Amygdala (tissue), 56 donors: ENCODE data around the gene EFNA5.

Experiments used
- DNase-seq, 56 donors: peaks; one replicate each; lab custom pipeline; 2025; lab: John Stamatoyannopoulos, UW

The EFNA5 gene

DNA sequence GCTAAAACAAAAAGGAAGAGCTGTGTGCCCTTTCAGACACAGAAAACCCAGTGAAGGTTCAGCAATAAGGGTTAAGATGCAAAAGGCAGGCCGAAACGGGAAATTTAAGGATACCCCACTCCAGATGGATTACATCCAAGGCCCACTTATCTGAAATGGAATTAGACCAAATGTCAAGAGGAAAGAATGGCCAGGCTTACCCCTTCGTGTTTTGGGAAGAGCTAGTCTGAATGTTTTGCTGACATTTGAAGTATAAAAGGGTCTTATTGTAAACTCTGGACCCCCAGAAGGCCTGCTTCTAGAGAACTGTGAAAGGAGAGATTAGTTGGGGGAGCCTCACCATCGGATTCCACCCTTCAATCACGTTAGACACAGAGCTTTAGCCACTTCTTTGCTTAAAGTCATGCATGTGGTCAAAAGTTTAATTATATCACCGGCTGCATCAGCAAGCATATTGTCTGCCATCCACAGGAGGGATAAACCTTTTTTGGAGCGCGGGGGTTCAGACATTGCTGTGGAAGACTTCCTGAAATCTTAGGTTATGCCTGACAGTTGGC, 93.3 kb downstream of the EFNA5 start:
- DNase-seq, result no peak

DNA sequence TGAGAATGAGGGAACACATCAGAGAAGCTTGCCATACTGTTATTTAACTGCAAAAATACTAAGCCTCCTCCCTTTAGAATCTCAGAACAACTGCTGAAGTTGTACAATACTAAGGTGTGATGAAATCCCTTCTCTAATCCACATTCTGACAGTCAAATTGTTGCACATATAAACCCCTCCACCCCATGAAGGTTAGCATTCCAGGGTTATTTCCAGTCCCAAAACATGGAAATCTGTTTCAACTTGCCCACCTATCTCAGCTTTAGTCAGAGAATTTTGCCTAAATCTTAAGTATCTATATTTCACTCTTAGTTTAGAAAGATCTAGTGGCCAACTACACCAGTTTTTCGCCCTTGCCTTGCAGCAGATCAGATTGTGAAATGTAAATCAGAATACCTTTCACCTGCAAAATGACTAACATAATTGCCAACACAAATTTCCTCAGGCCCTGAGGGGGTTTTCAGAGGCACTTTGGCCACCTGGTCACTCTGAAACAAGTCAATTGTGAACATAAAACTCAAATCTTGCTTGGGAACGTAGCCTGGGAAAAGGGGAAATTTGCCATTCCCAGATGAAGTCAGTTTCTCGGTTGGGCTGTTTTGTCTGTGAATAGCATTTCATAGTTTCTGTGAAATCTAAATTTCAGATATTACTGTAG, 93.9 kb downstream of the EFNA5 start:
- DNase-seq, result no peak

DNA sequence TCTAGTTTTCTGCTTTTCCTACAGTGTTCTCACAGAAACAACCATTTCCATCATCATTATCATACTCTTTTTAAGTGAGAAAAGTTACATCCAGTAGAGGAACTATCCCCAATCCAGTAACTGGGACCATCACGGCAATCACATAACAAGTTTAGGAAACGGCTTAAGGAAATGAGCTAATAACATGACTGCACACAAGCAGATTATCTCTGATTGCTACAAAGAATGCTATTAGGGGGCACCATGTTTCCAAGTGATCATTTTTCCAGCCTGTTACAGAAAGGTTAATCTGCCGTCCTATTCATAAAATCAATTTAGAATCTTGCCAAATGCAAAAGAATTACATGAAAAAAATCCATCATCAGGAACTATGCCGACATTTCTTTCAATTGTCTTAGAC, 94.6 kb downstream of the EFNA5 start:
- no peak for DNase-seq

DNA sequence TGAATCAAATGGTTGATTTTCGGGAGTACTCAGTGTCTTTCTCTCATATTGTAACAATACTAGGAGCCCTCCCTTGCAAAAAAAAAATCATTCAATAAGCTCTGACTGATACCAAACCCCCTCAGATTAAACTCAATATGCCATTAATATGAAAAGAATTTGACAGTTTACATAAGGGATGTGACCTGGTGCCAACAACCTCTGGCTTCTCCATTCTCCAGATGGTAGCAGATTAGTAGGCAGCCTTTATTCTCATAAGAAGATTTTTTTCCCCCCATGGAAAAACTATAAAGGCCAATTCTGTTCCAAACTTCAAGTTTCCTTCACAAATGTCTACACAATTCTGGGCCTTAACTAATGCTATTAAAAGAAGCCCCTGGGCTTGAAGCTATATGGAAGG, 96.5 kb downstream of the EFNA5 start:
- no peak for DNase-seq

DNA sequence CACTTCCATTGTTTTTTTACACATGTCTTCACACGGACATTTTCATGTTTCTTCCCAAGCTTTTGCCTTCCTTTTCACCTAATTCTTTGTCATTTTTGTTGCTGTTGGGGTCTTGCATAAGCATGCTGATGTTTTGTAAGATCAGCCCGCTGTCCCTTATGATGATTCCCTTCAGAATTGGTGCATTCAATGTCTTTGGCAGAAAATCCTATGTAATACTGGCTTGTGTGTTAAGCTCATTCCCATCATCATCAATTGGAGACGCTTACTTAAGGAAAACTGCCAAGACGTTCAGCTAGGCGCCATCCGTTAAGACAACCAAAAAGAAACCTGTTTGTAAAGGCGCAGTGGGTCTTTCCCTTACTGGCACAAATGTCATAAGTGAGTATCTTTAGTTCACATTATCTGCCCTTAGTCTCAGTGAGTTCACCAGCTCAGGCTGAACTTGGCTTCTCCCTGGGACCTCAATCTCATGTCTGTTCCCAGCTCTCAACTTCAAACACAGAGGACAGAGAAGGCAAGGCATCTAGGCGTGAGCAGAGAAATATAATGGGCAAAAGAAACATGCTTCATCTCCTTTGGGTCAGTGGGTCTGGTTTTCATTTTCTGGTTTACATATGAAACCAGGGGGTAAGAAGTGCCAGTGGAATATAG, 97.9 kb downstream of the EFNA5 start:
- DNase-seq, result no peak

DNA sequence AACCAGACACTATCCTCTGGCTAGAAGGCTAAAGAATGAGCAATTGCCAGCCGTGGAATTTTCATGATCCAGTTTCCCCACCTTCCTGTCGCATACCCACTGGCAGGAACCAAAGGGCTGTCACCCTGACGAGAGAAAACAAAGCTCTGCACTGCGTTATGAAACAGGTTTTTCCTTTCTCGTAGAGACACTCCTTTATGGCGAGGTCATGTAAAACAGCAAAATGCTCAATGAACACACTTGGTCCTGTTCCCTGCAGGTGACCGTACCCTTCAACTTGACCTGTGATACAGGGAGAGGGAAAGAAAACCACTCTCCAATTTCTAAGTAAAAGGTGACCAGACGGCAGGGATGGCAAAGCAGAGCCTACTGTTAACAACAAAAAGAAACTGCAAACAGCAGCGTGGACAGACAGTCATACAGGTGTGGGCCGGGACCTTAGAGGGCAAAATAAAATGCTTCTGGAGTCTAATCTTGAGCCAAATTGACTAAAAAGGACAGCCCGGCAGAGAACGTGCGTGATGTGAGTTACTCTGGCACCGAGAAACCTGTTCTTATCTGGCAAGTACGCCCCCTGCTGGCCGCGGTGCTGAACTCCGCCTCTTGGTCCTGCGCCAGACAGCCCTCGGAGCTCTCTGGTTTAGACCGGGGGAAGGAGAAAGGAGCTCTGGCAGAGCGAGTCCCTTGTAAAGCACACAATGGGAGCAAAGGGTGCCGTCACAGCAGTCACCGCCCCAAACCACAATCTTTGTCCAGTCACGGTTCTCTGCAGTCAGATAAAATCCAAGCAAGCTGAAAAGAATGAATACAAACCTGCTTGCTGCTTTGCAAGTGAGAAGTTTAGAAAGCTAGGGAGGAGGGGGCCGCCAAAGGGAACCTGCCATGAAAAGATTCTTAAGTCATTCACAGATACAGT, 98.9 kb downstream of the EFNA5 start:
- peak; percentile 19 to 93 (median 77) for DNase-seq

DNA sequence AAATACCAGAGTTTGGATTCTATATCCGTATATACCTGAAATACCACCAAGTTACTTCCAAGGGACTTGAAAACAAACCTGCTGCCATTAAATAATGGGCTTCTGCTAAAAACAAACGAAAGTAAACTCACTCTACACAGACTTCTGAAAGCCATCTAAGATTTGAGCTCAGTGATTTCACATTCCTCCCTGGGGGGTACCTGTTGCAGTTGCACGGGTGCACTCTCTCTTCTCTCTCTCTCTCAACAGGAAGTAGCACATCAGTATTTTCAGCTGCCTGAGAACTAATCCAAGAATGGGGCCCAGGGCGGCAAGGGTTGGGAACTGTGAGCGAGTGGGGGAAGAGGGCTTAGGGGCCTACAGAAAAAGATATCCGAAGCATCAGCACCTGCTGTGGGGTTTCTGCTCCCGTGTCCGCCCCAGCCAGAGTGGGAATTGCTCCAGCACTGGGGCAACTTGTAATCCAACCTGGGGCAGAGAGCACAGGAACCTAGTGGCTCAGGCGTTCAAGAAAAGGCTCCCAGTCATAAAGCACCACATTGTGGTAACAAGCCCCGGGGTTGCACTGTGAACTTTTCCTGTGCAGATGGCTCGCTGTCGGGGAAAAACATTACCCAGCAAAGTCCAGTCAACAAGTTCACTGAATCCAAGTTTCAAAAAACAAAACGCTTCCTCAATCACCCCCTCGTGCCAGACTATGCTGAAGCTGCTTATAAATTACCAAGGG, 99.8 kb downstream of the EFNA5 start:
- DNase-seq, result no peak

DNA sequence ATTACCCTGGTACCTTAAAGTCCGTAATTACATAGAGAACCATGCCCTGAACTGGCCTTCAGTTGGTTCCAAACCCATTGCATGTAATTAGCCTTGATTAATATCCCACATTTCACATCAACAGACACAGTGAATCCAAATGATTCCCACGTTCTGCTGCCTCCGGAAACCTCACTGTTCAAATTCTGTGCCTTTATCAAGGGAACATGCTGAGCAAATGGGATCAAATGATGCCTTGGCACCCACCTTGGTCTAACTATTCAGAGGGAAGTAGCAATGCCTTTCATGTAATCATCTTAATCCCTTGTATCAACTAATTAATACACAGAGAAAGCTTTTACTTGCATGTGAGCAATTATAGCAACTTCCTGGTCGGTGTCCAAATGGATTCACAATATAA, 100.6 kb downstream of the EFNA5 start:
- DNase-seq, result no peak

DNA sequence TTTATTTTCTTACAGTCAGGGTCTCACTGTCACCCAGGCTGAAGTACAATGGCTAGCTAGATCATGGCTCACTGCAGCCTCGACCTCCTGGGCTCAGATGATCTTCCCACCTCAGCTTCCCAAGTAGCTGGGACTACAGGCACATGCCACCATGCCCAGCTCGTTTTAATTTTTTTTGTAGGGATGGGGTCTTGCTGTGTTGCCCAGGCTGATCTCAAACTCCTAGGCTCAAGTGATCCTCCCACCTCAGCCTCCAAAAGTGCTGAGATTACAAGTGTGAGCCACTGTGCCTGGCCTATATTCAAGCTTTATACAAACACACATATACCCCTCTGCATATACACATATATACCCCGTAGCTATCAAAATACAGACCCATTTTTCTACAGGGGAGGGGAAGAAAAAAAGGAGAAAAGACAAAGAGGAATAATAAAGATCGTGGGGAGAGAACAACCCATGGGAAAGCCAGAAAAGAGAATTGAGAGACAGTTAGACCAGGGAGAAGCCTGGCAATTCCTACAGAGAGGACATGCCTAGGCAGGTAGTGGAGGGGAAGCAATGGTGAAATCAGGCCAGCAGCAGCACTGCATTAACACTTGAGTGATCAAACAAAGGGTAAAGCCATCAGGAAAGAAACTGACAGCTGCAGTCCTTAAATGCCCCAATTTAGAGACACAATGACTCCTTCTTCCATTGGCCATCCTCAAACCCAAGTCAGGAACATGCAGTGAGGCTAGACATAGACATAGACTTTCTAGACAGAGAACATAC, 102.7 kb downstream of the EFNA5 start:
- no peak for DNase-seq

DNA sequence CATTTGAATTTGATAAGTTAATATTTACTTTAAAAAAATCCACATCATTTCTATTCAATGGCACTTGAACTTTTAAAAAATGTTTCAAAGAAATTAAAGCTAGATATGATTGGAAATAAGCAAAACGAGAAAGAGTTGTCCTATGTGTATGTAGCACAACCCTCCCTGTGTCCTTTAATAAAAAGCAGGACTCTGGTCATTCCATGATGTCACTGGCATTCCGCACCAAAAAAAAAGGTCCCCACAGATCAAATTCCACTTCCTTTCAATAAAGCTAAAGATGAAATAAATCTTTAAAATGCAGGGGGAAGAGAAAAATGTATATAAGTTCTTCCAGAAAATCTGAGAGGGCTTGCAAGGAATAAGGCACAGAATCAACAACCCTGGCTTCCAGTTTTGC, 103.8 kb downstream of the EFNA5 start:
- no peak for DNase-seq

DNA sequence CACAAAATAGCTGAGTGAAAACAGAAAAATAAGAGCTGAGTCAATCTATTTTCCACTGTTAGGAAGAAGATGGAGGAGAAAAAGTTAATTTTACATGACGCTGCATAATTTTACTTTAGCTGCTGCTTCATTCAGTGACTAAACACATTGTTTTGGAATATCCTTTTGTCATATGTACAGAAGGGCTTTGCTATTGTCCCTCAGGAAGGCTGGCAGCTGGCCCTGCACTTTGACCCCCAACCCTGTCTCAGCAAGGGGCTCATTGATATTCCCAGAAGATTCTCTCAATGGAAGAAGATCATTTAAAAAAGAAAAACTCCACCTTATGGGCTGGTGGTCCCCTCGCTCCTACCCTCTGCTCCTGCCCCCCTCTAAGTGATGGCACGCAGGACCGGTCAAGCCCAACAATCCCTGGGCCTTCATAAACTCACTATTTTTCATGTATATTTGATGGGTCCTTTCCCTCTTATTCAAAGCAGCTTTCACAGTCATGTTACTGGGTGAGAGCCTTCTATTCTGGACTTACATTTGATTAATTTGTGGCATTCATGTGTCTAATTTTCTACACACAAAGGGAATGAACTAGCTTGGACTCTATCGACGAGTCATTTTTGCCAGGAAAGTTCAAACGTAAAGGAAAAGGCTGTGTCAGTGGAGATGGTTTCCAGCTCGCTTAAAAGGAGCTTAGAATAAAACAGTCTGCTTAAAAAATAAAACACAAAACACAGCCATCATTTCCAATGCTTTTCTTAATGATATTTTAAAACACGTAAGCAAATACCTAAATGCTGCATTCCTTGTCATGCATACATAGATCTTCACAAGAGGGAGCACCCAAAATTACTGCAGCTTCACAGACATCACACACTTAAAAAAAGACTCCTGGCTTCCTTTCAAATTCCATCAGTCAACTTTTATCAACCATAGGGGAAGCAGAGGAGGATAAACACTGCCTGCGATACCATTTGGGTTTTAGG, 104.7 kb downstream of the EFNA5 start:
- DNase-seq, result no peak

DNA sequence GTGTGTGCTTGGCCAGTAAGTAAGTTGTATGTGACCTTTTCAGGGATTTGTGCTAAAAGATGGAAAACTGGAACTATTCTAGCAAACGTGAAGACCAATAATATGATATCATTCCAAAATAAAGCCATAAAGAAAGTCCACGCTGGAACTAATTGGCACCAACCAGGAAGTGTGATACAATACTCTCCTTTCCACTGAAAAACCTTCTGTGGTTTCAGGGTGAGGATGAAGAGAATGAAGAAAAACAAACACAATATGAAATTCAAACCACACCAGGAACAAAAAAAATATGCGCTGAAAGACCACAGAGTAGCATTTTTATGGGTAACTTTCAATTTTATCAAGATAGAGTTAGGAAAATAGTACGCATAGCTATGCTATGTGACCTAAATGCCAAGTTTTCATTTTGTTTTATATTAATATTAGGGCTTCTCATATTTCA, 105.8 kb downstream of the EFNA5 start:
- no peak for DNase-seq

DNA sequence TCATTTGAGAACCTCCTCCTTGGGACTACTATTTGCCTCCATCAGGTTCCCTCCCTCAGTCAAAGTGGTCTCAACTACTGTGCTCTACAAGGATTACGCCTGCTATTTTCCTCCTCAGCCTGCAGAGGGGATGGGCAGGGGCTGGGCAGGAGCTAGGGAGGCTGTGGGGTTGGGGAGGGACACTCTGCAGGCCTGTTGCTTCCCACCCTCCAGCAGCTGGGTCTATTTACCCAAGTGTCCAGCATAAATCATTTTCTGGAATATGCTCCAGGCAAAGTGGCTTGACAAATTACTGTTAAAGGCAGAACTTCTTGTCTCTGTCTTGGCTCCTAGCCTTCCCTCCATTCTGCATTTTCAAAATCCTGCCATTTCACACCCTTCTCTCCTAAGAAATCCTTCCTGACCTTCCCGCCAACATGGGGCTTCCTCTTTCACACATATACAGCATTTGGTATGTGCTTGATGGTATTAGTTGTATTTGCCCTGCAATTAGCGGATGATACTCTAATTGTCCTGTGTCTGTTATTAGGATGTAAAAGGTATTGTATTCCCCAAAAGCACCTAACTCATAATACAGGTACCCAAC, 106.7 kb downstream of the EFNA5 start:
- no peak for DNase-seq

DNA sequence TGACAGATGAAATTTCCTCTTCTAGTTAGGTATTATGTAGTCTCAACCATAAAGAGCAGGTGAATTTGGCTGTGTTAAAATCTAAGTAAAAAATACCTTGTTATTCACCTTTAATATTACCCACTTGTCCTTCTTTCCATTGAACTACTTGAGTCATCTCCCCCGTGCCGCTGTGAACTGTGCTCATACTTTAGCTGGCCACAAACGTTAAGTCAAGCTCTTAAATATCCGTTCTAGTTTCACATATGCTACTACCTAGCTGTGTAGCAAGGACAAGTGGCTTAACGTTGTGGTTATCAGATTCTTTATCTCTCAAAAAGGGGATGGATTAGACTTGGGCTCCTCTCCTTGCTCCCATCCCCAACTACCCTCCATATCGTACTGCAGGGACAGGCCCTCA, 110.4 kb downstream of the EFNA5 start:
- DNase-seq, result no peak

DNA sequence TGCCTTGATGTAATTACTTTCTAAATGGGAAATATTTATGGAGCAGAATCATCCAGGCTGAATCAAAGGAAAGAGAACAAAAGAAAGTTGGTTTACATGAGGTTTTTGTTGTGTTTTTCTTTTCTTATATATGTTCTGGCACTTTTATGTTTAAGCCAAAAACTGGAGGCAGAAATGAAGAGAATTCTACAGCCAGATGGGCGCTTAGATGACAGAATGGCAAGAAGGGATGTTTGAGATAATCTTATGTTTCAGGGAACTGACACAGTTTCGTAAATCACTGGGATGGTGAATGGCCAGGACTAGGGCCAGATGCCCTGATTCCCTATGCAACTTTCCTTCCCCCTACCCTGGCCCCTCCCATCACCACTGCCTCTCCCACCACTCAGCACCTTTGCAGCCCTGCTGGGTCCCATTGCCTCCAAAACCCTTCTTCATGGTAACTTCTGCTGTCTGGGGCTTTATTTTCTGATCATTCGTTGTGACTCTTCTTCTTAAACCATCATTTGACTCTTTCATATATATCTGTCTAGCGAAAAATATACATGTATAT, 111.8 kb downstream of the EFNA5 start:
- DNase-seq, result no peak

DNA sequence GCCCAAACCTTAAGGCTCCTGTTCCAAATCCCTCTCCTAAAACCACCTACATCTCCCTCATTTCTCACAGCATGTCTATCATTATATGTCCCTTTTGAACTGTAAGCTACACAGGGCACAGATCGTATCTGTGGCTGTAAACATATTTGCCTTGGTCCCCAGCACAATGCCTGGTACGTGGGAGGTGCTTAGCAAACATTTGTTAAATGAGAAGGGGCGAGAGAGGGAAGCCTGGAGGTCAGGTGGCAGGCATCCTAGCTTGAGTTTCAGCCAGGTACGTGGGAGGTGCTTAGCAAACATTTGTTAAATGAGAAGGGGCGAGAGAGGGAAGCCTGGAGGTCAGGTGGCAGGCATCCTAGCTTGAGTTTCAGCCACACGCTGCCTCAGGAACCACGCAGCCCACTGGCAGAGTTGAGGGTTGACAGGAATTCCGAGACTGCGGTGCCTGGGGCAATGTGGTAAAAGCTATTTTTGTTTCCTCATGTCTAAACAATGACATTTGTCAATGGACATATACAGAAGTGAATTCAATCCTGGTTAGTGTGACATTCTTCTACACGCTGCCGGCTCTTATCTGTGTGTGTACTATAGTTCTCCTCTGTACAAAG, 113.6 kb downstream of the EFNA5 start:
- DNase-seq, result no peak

DNA sequence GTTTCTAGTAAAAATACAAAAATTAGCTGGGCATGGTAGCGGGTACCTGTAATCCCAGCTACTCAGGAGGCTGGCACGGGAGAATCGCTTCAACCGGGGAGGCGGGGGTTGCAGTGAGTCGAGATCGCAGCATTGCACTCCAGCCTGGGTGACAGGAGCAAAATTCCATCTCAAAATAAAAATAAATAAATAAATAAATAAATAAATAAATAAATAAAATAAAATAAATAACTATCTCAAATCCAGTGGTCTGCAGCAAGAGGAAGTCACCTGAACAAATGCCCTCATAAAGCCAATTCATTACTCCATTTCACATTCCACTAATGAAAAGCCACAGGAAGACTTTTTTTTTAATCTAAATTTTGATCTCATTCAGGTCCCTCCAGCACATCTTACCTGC, 114.2 kb downstream of the EFNA5 start:
- no peak for DNase-seq
